HG03565 (cell line): Measurements from ENCODE around the gene UBL5.
"Not testable (repeated sequence)": the region's sequence is repeated elsewhere in the genome, so short reads cannot be mapped to it uniquely, and the experiment has no call there.

Experiments used
- ATAC-seq: cut with Tn5 transposase; IDR thresholded peaks from one replicate; pipeline ENCODE4 v1.9.1; 2021; ENCODE audit warnings: mild to moderate bottlenecking, moderate library complexity; ENCODE audit not compliant: unreplicated experiment

UBL5 gene

DNA sequence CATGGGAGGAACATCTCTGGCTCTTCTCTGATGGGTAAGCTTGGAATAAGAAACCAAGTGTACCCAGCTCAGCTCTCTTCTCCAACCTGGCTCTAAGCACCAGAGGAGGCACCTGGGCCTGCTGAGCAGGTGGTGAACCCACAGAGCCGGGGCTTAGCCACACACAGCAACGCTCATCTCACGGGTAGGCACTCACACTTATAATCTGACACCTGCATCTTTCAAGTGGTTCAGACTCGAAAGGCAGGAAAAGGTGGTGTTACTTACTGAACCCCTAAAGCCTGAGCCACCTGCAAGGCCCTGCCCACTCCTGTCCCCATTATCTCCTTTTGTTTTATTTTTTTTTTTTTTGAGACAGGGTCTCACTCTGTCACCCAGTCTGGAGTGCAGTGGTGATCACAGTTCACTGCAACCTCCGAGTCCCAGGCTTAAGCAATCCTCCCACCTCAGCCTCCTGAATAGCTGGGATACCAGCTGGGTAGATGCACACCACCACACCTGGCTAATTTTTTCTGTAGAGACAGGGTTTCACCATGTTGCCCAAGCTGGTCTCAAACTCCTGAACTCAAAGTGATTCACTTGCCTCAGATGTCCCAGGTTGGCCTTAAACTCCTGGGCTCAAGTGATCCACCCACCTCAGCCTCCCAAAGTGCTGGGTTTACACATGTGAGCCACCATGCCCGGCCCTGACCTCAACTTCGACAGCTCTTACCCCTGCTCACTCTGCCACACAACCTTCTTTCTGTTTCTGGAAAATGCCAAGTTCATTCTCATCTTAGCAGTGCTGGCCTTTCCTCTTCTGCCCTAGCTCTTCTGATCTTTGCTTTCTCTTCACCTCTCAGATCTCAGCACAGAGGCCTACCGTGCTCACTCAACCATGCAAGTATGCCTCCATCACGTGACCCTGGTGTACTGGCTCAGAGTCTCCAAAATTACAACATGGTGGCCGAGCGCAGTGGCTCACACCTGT is 18.6 kb upstream of the UBL5 start:
- ATAC-seq = no peak

DNA sequence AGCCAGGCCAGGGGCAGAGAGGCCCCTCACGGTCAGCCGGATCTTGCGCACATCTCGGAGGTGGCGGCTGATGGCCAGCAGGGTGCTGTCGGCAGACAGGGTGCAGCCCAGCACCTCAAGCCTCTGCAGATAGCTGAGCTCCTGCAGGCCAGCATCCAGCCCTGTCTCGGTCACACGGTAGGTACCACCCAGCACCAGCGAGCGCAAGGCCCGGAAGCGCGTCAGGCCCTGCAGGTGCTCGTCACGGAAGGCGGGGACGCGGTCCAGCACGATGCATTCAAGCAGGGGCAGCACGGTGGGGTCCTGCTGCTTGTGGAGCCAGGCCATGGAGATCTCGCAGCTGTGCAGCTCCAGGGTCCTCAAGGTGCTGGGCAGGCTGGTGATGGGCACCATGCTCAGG is 16.6 kb upstream of the UBL5 start:
- ATAC-seq = no peak

- ATAC-seq = no peak
Observed at GRCh38 chr19:9818175-9818733, 9.5 kb upstream of the UBL5 start.

GRCh38 chr19:9818734-9819595 is 8.8 kb upstream of the UBL5 start, which contains the start of gene FBXL12:
TSS of gene FBXL12 (minus strand) at chr19:9819079. CDS start at chr19:9818813, 266 bp downstream.
- peak; percentile 74 for ATAC-seq

- ATAC-seq = no peak
Observed at GRCh38 chr19:9819596-9819909, 8.2 kb upstream of the UBL5 start.

DNA sequence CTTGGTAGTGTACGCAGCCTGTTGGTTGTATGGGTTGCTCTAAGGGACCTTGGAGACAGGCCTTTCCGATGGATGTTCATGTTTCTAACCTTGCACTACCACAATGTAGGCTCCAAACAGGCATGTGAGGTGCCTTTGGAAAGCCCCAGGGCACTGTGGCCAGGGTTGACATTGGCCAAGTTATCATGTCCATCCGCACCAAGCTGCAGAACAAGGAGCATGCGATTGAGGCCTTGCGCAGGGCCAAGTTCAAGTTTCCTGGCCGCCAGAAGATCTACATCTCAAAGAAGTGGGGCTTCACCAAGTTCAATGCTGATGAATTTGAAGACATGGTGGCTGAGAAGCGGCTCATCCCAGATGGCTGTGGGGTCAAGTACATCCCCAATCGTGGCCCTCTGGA is 7.7 kb upstream of the UBL5 start:
- not testable (repeated sequence) for ATAC-seq

DNA sequence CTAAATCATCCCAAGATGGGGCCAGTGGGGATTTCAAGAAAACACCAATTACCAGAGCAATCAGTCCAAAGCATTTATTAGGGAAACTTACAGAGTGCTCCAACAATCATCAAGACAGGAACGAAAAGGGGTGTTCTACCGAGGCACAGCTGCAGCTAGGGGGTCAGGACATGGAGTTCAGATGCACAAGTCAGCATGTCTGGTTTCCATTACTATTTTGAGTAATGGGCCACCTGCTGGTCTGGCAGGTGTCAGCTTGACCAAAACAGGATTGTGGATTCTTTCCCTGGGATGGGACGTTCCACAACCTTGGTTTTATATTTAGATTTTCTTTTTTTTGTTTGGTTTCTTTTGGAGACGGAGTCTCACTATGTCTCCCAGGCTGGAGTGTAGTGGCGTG is 3.9 kb upstream of the UBL5 start:
- ATAC-seq = no peak

DNA sequence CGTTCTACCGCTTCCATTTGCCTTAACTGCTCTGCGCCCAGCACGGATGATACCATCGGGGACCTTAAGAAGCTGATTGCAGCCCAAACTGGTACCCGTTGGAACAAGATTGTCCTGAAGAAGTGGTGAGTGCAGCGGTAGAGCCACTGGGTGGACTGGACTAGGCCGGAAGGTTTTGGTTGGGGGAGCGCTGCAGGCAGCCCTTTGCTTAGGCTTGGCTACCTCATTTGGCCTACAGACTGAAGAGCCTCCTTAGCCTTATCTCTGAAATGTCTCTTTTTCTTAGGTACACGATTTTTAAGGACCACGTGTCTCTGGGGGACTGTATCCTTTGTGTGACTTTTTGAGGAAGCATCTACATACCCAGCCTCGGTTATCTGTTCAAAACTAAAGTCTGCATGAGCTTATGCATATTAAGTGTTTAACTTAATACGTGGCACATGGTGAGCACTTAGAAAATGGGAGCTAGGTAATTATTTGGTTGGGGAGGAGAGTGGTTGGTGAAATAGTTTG is 889 bp downstream of the UBL5 start:
- no peak for ATAC-seq

DNA sequence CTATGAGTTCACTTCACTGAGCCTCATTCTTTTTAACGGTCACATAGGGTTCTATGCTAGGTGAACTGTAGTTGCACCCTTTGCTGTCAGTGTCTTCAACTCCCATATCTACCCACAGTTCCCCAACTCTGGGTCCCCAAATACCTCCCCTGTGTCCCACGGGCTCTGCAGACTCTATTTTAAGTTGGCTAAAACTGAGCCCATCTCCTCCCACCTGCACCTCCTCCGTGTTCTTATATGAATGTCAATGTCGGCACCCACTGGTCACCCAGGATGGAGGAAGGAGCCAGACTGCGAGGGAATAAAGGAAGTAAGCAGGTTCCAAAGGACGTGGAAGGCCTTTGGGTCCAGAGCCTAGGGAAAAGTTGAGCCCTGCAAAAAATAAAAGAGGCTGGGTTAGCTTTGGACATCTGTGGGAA is 6.6 kb downstream of the UBL5 start:
- no peak for ATAC-seq

DNA sequence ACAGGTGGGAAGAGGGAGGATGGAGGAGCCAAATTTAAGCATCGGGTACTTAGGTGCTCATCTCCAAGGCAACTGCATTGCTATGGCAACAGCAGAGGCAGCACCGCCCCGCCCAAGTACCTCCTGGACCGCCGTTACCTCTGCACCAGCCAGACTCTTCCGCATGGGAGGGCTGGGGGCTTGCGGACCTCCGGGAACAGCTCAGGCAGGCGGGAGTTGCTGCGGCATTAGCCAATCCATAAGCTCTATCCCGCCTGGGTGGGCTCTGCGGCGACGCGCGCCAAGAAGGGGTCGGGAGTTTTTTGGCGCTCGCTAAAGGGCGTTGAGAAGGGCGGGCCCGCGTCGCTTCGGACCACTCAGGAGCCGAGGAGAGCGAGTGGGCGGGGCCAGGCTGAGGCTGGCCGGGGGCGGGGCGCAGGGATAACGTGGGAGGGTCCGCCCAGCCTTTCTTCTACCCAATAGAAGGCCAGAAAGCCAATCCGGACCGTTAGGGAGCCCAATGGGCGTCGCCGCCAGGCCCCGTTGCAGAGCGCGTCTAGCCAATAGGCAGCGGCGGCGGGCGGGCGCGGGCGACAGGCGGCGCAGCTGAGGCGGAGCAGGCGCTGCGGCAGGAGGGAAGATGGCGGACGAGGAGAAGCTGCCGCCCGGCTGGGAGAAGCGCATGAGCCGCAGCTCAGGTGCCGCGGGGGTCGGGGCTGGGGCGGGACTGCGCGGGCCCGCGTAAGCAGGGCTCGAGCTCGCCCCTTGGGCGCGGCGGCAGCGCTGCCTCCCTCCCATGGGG is 7.2 kb downstream of the UBL5 start, which contains the start of gene PIN1:
TSS of gene PIN1 (plus strand) at position 593 of the 781 bp plus-strand sequence. CDS start at position 620, 27 bp downstream.
- peak; percentile 94 for ATAC-seq

DNA sequence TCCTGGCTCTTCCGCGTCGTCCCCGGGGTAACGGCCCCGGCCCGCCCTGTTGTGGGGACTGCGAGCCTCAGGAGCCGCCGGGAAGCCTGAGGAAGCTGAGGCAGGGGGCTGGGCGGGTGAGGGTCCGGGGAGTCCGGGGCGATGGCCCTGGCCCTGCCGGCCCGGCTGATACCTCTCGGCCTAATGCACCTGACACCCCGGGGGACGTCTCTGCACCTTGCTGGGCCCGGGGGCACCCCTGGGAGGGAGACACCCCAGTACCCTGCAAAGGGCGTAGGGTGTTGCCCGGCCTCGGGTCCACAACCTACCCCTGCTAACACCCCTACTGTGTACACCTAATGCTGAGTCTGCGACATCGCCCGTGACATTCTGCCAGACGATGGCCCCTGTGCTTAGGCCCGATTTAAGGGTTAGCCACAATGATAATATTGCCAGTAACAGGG is 7.8 kb downstream of the UBL5 start:
- no peak for ATAC-seq

DNA sequence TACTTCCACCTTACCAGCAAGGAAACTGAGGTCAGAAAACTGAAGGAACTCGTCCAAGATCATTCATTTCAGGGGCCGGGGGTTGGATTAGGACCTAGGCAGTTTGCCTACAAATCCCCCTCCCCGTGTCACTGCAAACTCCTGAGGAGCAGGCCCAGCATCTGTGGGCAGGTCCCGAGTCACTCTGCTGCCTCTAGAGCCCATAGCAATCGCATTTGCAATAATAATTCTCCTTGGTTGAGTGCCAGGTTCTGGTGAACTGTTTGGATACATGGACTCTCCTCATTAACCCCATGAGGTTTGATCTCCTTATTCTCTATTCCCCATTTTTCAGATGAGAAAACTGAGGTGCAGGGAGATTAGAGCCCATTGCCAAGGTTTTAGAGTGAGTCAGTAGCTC is 8.3 kb downstream of the UBL5 start:
- no peak for ATAC-seq

DNA sequence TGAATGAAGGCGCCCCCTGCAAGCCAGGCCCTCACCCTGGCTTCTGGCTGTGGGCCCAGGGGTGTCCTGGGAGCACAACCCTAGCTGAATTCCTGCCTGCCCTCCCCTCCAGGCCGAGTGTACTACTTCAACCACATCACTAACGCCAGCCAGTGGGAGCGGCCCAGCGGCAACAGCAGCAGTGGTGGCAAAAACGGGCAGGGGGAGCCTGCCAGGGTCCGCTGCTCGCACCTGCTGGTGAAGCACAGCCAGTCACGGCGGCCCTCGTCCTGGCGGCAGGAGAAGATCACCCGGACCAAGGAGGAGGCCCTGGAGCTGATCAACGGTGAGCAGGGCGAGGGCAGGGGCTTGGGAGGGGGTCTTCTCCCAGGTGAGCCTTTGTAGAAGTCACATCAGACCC is 10.6 kb downstream of the UBL5 start:
- no peak for ATAC-seq

- no peak for ATAC-seq
Observed at GRCh38 chr19:9839415-9839814, 11.7 kb downstream of the UBL5 start.

DNA sequence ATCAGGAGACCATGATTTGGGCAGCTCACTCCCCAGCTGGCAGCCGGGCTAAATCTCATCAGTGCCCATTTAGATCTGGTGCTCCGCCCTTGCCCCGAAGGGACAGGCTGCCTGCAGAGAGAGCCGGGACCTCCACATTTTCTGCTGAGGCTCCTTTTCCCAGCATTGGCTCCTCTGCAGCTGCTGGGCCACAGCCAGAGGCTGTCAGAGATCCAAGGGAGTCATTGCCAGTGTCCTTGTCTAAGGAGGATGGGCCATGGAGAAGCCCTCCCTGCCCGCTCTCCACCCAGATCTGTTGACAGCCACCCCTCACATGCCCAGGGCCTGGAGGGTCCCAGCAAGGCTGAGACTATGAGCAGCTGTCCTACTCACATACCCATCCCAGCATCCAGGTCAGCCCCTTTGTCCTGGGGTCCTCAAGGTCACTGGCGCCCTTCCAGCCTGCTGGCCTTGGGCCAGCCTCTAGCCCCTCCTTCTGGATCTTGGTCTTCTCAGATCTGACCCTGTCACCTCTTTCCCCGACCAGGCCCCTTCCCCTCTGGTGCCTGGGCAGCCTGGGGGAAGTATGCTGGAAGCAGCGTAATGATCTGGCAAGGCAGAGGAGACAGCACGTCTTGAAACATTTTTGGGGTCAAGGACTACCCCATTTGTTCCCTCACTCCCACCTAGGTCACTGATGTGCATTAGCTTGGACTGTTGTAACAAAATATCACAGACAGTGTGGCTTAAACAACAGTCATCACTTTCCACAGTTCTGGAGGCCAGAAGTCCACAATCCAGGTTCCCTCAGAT is 15.3 kb downstream of the UBL5 start:
- ATAC-seq = no peak

GRCh38 chr19:9843626-9844273 is 16.0 kb downstream of the UBL5 start:
- ATAC-seq = not testable (repeated sequence)

DNA sequence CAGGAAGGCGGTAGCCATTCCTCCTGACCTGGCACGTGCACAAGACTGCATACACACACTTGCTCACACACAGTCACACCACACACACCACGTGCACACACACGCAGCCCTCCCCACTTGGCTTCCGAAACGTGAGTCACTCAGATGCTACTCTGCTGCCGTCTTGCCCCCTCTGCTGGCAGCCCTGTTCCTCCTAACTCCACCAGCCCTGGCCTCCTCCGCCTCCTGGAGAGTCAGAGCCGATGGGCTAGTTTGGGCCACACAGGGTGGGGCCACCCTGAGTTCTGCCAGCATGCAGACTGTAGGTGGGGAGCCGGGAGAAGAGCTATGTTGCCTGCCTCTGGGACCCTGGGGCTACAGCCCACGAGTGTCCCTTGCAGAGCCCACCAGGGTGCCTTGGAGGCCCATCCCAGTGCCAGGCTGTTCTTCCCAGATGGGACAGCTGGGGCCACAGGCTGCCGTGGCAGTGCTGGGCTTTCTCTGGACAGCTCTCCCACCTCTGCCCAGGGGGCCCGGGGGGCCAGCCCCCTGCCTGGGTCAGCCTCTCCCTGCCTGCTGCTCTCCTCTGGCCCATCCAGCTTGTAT is 19.5 kb downstream of the UBL5 start:
- ATAC-seq = no peak

DNA sequence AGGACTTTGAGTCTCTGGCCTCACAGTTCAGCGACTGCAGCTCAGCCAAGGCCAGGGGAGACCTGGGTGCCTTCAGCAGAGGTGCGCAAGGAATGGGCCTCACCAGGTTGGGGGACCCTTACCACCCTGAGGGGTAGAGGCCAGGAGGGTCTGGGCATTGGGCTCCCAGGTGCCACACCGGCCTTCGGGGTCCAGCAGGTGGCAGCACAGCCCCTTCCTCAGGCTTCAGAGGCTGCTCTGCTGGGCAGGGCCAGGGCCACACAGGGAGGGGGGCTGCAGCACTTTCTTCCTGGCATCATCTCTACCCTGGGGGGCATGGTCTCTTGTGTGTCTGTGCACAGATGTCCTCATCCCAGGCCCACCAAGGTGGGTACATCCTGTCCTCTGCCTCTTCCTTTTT is 20.3 kb downstream of the UBL5 start:
- ATAC-seq = no peak

- no peak for ATAC-seq
Observed at GRCh38 chr19:9848762-9849161, 21.0 kb downstream of the UBL5 start.
